H1 (cell line): ENCODE results near the gene PTPRO. TPM values are rescaled to one million over a fixed set of nuclear protein-coding genes. Genes with fewer than 3 reads are reported as not detected.

Source experiments
- CTCF ChIA-PET: fragments of 300-600 bp; sonication (Branson Sonifier 250); formaldehyde crosslinking; loops from one replicate; lab custom pipeline; 2021; ENCODE audit not compliant: partially characterized antibody; lab: Charles Lee
- POLR2A ChIA-PET: fragments of 300-600 bp; sonication (Branson Sonifier 250); formaldehyde crosslinking; loops from one replicate; lab custom pipeline; 2021; ENCODE audit warnings: inconsistent platforms; ENCODE audit not compliant: partially characterized antibody; lab: Charles Lee
- DNase-seq, 2 experiments: peaks; one replicate each; pipeline versions ENCODE4 v3.0.0 to v3.0.0-alpha.2; 2010 to 2022; ENCODE audit warnings: low spot score in 2 of 2, low read depth in 1 of 2, mixed read lengths in 1 of 2
- FAIRE-seq: peaks from 2 replicates; lab custom pipeline; 2011; peaks lifted over from hg19 to GRCh38; lab: Jason Lieb, UNC
- H2AFZ ChIP-seq: 2 replicates; pipeline ENCODE4 v1.8.1; 2012; ENCODE audit warnings: low read length, inconsistent platforms
- H2AK5ac ChIP-seq: 2 replicates; pipeline ENCODE4 v1.6.1; 2013; ENCODE audit warnings: low read depth, low read length
- H2BK120ac ChIP-seq: replicated peaks from 2 replicates; pipeline ENCODE3; 2013; ENCODE audit warnings: low read depth, low read length, inconsistent platforms
- H2BK12ac ChIP-seq: 2 replicates; pipeline ENCODE4 v1.6.1; 2013; ENCODE audit warnings: low read depth, low read length
- H2BK15ac ChIP-seq: 2 replicates; pipeline ENCODE4 v1.6.1; 2013; ENCODE audit warnings: low read length
- H2BK20ac ChIP-seq: 2 replicates; pipeline ENCODE4 v1.6.1; 2013; ENCODE audit warnings: low read length
- H2BK5ac ChIP-seq: 2 replicates; pipeline ENCODE4 v1.6.1; 2013; ENCODE audit warnings: low read depth, low read length
- H3K14ac ChIP-seq: 2 replicates; pipeline ENCODE4 v1.6.1; 2013; ENCODE audit warnings: inconsistent platforms; ENCODE audit not compliant: insufficient read length
- H3K18ac ChIP-seq: 2 replicates; pipeline ENCODE4 v1.6.1; 2013; ENCODE audit warnings: low read length; ENCODE audit errors: extremely low read depth
- H3K23ac ChIP-seq: 2 replicates; pipeline ENCODE4 v1.6.1; 2013; ENCODE audit warnings: inconsistent platforms; ENCODE audit not compliant: insufficient read length
- H3K23me2 ChIP-seq: 2 replicates; pipeline ENCODE4 v1.6.1; 2013; ENCODE audit warnings: low read depth, low read length
- H3K27ac ChIP-seq: 2 replicates; pipeline ENCODE4 v1.6.1; 2011; ENCODE audit warnings: low read depth, low read length, inconsistent platforms
- H3K27me3 ChIP-seq, 4 experiments: replicated peaks in 1 of 4; 1 replicate in 1 of 4; 2 replicates in 3 of 4; pipeline versions ENCODE4 v1.6.1 to v1.8.1; 2011 to 2013; ENCODE audit warnings: low read length in 3 of 4, mild to moderate bottlenecking in 3 of 4, inconsistent platforms in 2 of 4, mixed read lengths in 2 of 4, moderate library complexity in 1 of 4; ENCODE audit not compliant: control insufficient read depth in 3 of 4, insufficient read depth in 3 of 4; ENCODE audit errors: extremely low read depth in 1 of 4
- H3K36me3 ChIP-seq, 4 experiments: 2 replicates each; pipeline versions ENCODE4 v1.6.1 to v1.8.1; 2011 to 2013; ENCODE audit warnings: mild to moderate bottlenecking in 4 of 4, low read length in 3 of 4, moderate library complexity in 2 of 4, control low read depth in 1 of 4, inconsistent platforms in 1 of 4; ENCODE audit not compliant: insufficient read depth in 4 of 4, control insufficient read depth in 2 of 4
- H3K4ac ChIP-seq: replicated peaks from 2 replicates; pipeline ENCODE3; 2013; ENCODE audit warnings: low read length, low read depth, mixed read lengths, inconsistent platforms; ENCODE audit not compliant: insufficient read length
- H3K4me1 ChIP-seq, 4 experiments: replicated peaks in 1 of 4; 1 replicate in 1 of 4; 2 replicates in 3 of 4; pipeline versions ENCODE4 v1.6.1 to v1.8.1; 2011 to 2013; ENCODE audit warnings: low read length in 3 of 4, inconsistent platforms in 2 of 4, mixed read lengths in 1 of 4; ENCODE audit not compliant: insufficient read depth in 4 of 4, control insufficient read depth in 3 of 4
- H3K4me2 ChIP-seq, 2 experiments: 2 replicates each; pipeline versions ENCODE4 v1.6.1 to v1.8.1; 2011 to 2013; ENCODE audit warnings: low read depth in 2 of 2, low read length in 2 of 2, control low read depth in 1 of 2, inconsistent platforms in 1 of 2, mild to moderate bottlenecking in 1 of 2; ENCODE audit not compliant: insufficient read depth in 1 of 2
- H3K4me3 ChIP-seq, 4 experiments: fragments of 200-600, 300-600 bp in 1 of 4; sonication (generic), shearing (Covaris generic), sonication (Bioruptor Twin) in 1 of 4; 2 replicates each; pipeline versions ENCODE4 v1.5.1 to v1.8.1; 2011 to 2016; ENCODE audit warnings: low read length in 4 of 4, low read depth in 3 of 4, control low read depth in 2 of 4, inconsistent platforms in 2 of 4, mild to moderate bottlenecking in 2 of 4, mixed read lengths in 1 of 4, moderate library complexity in 1 of 4; ENCODE audit not compliant: insufficient read depth in 2 of 4; ENCODE audit errors: extremely low read depth in 1 of 4
- H3K56ac ChIP-seq: replicated peaks from 2 replicates; pipeline ENCODE3; 2013; ENCODE audit warnings: low read depth, mild to moderate bottlenecking, mixed read lengths, low read length, inconsistent platforms; ENCODE audit not compliant: insufficient read length
- H3K79me1 ChIP-seq: 2 replicates; pipeline ENCODE4 v1.6.1; 2013; ENCODE audit warnings: low read depth, low read length, control low read depth
- H3K79me2 ChIP-seq, 2 experiments: 2 replicates each; pipeline versions ENCODE4 v1.6.1 to v1.8.1; 2012 to 2013; ENCODE audit warnings: low read length in 2 of 2, mild to moderate bottlenecking in 2 of 2, inconsistent platforms in 1 of 2; ENCODE audit not compliant: insufficient read depth in 2 of 2, control insufficient read depth in 1 of 2
- H3K9ac ChIP-seq, 4 experiments: replicated peaks in 1 of 4; 1 replicate in 1 of 4; 2 replicates in 3 of 4; pipeline versions ENCODE4 v1.6.1 to v1.8.1; 2011 to 2013; ENCODE audit warnings: low read depth in 3 of 4, low read length in 3 of 4, control low read depth in 2 of 4, mild to moderate bottlenecking in 2 of 4, moderate library complexity in 2 of 4, inconsistent platforms in 1 of 4; ENCODE audit errors: extremely low read depth in 1 of 4
- H3K9me3 ChIP-seq, 2 experiments: 2 replicates each; pipeline versions ENCODE4 v1.6.1 to v1.8.1; 2012 to 2013; ENCODE audit warnings: mild to moderate bottlenecking in 2 of 2, moderate library complexity in 2 of 2, control low read depth in 1 of 2, inconsistent platforms in 1 of 2, low read depth in 1 of 2, low read length in 1 of 2, mixed read lengths in 1 of 2; ENCODE audit not compliant: insufficient read depth in 2 of 2
- H4K20me1 ChIP-seq, 2 experiments: replicated peaks in 1 of 2; 2 replicates each; pipeline versions ENCODE3 to v1.8.1; 2011 to 2013; ENCODE audit warnings: inconsistent platforms in 2 of 2, low read length in 2 of 2, mild to moderate bottlenecking in 1 of 2; ENCODE audit not compliant: insufficient read depth in 2 of 2, control insufficient read depth in 1 of 2
- H4K5ac ChIP-seq: 2 replicates; pipeline ENCODE4 v1.6.1; 2013; ENCODE audit warnings: low read length, low read depth, mixed read lengths, inconsistent platforms; ENCODE audit not compliant: insufficient read length
- H4K8ac ChIP-seq: 2 replicates; pipeline ENCODE4 v1.8.0; 2013; ENCODE audit warnings: mild to moderate bottlenecking, moderate library complexity, low read length, inconsistent platforms; ENCODE audit not compliant: insufficient read depth; ENCODE audit errors: extremely low read depth
- H4K91ac ChIP-seq: replicated peaks from 2 replicates; pipeline ENCODE3; 2013; ENCODE audit warnings: low read length, mixed read lengths, inconsistent platforms; ENCODE audit not compliant: insufficient read length
- BCL11A ChIP-seq, 2 experiments: IDR thresholded peaks; one replicate each; pipeline ENCODE4 v1.6.1; 2011; ENCODE audit warnings: low read depth in 2 of 2, low read length in 2 of 2, mild to moderate bottlenecking in 2 of 2
- HDAC6 ChIP-seq: IDR thresholded peaks from one replicate; pipeline ENCODE4 v1.7.1; 2012; ENCODE audit warnings: low read depth, mild to moderate bottlenecking, inconsistent platforms, low read length, moderate library complexity
- JUN ChIP-seq: IDR thresholded peaks from 2 replicates; pipeline ENCODE4 v1.6.1; 2011; ENCODE audit warnings: low read depth, mild to moderate bottlenecking, improper control_type of control experiment, low read length
- KDM1A ChIP-seq: fragments of 200-600, 300-600 bp; sonication (generic); IDR thresholded peaks from 2 replicates; pipeline ENCODE4 v1.7.1; 2016; ENCODE audit warnings: mild to moderate bottlenecking, low read length, borderline replicate concordance
- SUZ12 ChIP-seq: fragments of 200-600 bp; sonication (generic); IDR thresholded peaks from 2 replicates; pipeline ENCODE4 v1.6.1; 2012; ENCODE audit warnings: mild to moderate bottlenecking, inconsistent platforms, low read length, moderate library complexity, mixed read lengths
- TAF7 ChIP-seq: optimal IDR thresholded peaks from 2 replicates; pipeline ENCODE3; 2011; ENCODE audit warnings: low read depth, mild to moderate bottlenecking, inconsistent platforms, low read length, moderate library complexity, borderline replicate concordance
- TBP ChIP-seq: IDR thresholded peaks from 2 replicates; pipeline ENCODE4 v1.6.1; 2011; ENCODE audit warnings: low read depth, low read length, improper control_type of control experiment
- TCF12 ChIP-seq: IDR thresholded peaks from 2 replicates; pipeline ENCODE4 v1.6.1; 2011; ENCODE audit warnings: low read depth, mild to moderate bottlenecking, low read length
- YY1 ChIP-seq: IDR thresholded peaks from 2 replicates; pipeline ENCODE4 v1.6.1; 2011; ENCODE audit warnings: low read depth, mild to moderate bottlenecking, low read length
- WGBS, 2 experiments: shearing (Covaris generic) in 1 of 2; methylation state at CpG; one replicate each; pipeline versions ENCODE4 v1.1.6 to v1.1.7; 2013 to 2015; ENCODE audit warnings: low lambda C conversion rate in 2 of 2, mixed read lengths in 2 of 2, inconsistent platforms in 1 of 2, low coverage in 1 of 2, missing lambda C conversion rate in 1 of 2; ENCODE audit not compliant: insufficient replicate concordance in 2 of 2, insufficient coverage in 1 of 2, insufficient read length in 1 of 2; ENCODE audit errors: extremely low coverage in 1 of 2, missing lambda C conversion rate in 1 of 2; 5-methylcytosine and 5-hydroxymethylcytosine counted together
- polyA plus RNA-seq, 7 experiments: library from polyadenylated mRNA; depleted of rRNA in 3 of 7; stranded (reverse) in 5 of 7; unstranded in 2 of 7; fragments of >200 nt in 5 of 7; fragments of 200-250 nt in 2 of 7; gene quantifications; 1 replicate in 5 of 7; 2 replicates in 1 of 7; 4 replicates in 1 of 7; pipeline versions ENCODE4 v1.2.1 to v1.2.3, GENCODE V29; 2011 to 2013; ENCODE audit warnings: missing spikeins in 2 of 7, mixed read lengths in 2 of 7
- total RNA-seq: library from RNA; stranded (reverse); fragmentation: NEBNext Ultra II Directional; extraction: Animal tissue kit (Norgen Biotek cat#: 25700); gene quantifications from 2 replicates; pipeline ENCODE4 v1.2.1, GENCODE V29; 2021
- TF ChIP-seq, protein P1 (sequence below): IDR thresholded peaks from 2 replicates; pipeline ENCODE4 v1.6.1; 2012; ENCODE audit warnings: inconsistent platforms

PTPRO gene
- total and polyA plus RNA-seq, 2 of the 8 experiments (the other 6 are each of a cell fraction or from before 2014, with no cell fraction given) = 0.73 to 1.7 TPM

DNA sequence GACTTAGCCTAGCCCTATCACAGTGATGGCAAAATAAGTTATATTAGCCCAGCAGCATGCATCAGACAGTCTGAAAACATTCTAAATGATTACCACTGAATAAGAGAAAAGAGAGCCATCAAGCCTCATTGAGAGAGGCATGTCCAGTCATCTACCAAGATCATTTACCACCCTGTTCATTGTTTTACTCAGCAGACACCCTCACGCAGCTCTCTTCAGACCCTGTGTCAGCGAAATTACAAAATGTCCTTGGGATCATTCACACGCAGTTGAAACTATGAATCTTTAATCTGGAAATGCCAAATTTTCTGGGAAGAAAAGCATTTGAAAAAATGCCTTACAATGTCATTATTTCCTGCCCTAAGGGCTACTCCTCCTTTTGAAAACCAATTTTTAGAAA lies 89.5 kb downstream of the PTPRO start:
- FAIRE-seq = no peak

More for the DNA sequence above, 89.5 kb downstream of the PTPRO start:
- no peaks in the 10 kb centered on the region for H3K79me2 ChIP-seq
- no peak overlapping the region for H4K91ac ChIP-seq
- no peak overlapping the region for H2BK12ac ChIP-seq
- no peak overlapping the region for H2AK5ac ChIP-seq
- no peak for TF ChIP-seq BCL11A (IDR thresholded peaks at IDR 0.05; ENCODE audit: low read depth in 2 of 2, low read length in 2 of 2)
- no peak for TF ChIP-seq SUZ12
- TF ChIP-seq TCF12 = no peak
- TF ChIP-seq, protein P1, sequence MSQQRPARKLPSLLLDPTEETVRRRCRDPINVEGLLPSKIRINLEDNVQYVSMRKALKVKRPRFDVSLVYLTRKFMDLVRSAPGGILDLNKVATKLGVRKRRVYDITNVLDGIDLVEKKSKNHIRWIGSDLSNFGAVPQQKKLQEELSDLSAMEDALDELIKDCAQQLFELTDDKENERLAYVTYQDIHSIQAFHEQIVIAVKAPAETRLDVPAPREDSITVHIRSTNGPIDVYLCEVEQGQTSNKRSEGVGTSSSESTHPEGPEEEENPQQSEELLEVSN = no peak
- no peak for TF ChIP-seq TBP
- no peak for TF ChIP-seq TAF7
- TF ChIP-seq KDM1A = no peak
- TF ChIP-seq YY1 = no peak
- no peak for TF ChIP-seq JUN
- no peak for TF ChIP-seq HDAC6
- ChIA-PET CTCF (interaction anchor here (1.0 kb wide), 1 partner anchor 447 kb away, joined by 3 read pairs; no protein-coding TSS in a partner anchor), POLR2A (no interaction called here)
- no peak overlapping the region for H2BK120ac ChIP-seq
- DNase-seq = no peak
- H3K23me2 ChIP-seq = no peaks in the 10 kb centered on the region
- H2BK5ac ChIP-seq = no peak overlapping the region
- no peak overlapping the region for H3K14ac ChIP-seq
- H3K79me1 ChIP-seq = no peaks in the 10 kb centered on the region
- no peak overlapping the region for H3K4me2 ChIP-seq
- H3K4ac ChIP-seq = no peak overlapping the region
- H3K27ac ChIP-seq = no peak overlapping the region
- no peak overlapping the region for H2BK20ac ChIP-seq
- H4K8ac ChIP-seq = no peak overlapping the region
- no peaks in the 10 kb centered on the region for H3K9me3 ChIP-seq
- 89% methylated on average over 3 of the region's 3 CpGs; no CpG with 5 or more reads in 1 of the 2 experiments for whole genome bisulfite sequencing, 2 experiments
- H3K27me3 ChIP-seq = peaks cover 0 to 1% (median 0%) of the 10 kb centered on the region in 4 experiments; a peak in 1 of 7 replicates
- H3K4me3 ChIP-seq = no peak overlapping the region
- no peaks in the 10 kb centered on the region for H3K4me1 ChIP-seq
- H3K23ac ChIP-seq = no peak overlapping the region
- no peak overlapping the region for H2AFZ ChIP-seq
- no peak overlapping the region for H2BK15ac ChIP-seq
- no peak overlapping the region for H3K9ac ChIP-seq
- no peaks in the 10 kb centered on the region for H3K36me3 ChIP-seq
- H4K5ac ChIP-seq = no peak overlapping the region
- H4K20me1 ChIP-seq = no peaks in the 10 kb centered on the region
- no peak overlapping the region for H3K56ac ChIP-seq
- H3K18ac ChIP-seq = no peak overlapping the region
